ENCODE measurements around the gene SLC38A8.

Gene SLC38A8

GRCh38 chr16:84067640-84068039 is 25.0 kb upstream of the SLC38A8 start:
- ChIA-PET POLR2A (no interaction called here), CTCF (no interaction called here)
- DNase-seq (ENCODE audit: extremely low spot score): no peak
- no peak for TF ChIP-seq FOXK2 (IDR thresholded peaks at IDR 0.05)

- no peak for TF ChIP-seq FOXA1 (IDR thresholded peaks at IDR 0.05)
- DNase-seq (ENCODE audit: extremely low spot score): peak; percentile 56
- POLR2A ChIA-PET: no interaction called here
- CTCF ChIA-PET: interaction anchor here (0.5 to 4.5 kb wide), 17 partner anchors 12 to 411 kb away, joined by 3 to 34 read pairs (median 3); partner anchors contain the start of genes OSGIN1 and TAF1C
Measured at GRCh38 chr16:84065536-84066132, 23.0 kb upstream of the SLC38A8 start.

GRCh38 chr16:84063980-84064379 is 21.4 kb upstream of the SLC38A8 start:
- TF ChIP-seq ARNT (IDR thresholded peaks at IDR 0.05): no peak
- TF ChIP-seq FOXM1 (IDR thresholded peaks at IDR 0.05; ENCODE audit: borderline replicate concordance): no peak
- TF ChIP-seq L3MBTL2 (conservative IDR thresholded peaks at IDR 0.05): no peak
- TF ChIP-seq SUZ12 (IDR thresholded peaks at IDR 0.05): no peak
- TF ChIP-seq PKNOX1 (IDR thresholded peaks at IDR 0.05): no peak
- no peak for TF ChIP-seq LEF1 (IDR thresholded peaks at IDR 0.05; ENCODE audit: borderline replicate concordance)
- no peak for TF ChIP-seq NFRKB (IDR thresholded peaks at IDR 0.05)
- TF ChIP-seq SP1 (IDR thresholded peaks at IDR 0.05): no peak
- TF ChIP-seq ZNF384 (IDR thresholded peaks at IDR 0.05): no peak
- TF ChIP-seq TARDBP (IDR thresholded peaks at IDR 0.05): no peak
- TF ChIP-seq HDGF (IDR thresholded peaks at IDR 0.05; ENCODE audit: borderline replicate concordance): no peak
- no peak for TF ChIP-seq ELF4 (IDR thresholded peaks at IDR 0.05)
- ChIA-PET CTCF (interaction anchor here (1.9 to 4.5 kb wide), 2 partner anchors 107 to 110 kb away, joined by 6 to 34 read pairs; no protein-coding TSS in a partner anchor), POLR2A (no interaction called here)
- DNase-seq (ENCODE audit: extremely low spot score): no peak

GRCh38 chr16:84062734-84063640 is 20.4 kb upstream of the SLC38A8 start:
- CTCF ChIA-PET: interaction anchor here (0.6 to 4.5 kb wide), 6 partner anchors 9 to 153 kb away, joined by 3 to 34 read pairs (median 4); no protein-coding TSS in a partner anchor
- POLR2A ChIA-PET: no interaction called here
- TF ChIP-seq HDGF (IDR thresholded peaks at IDR 0.05; ENCODE audit: borderline replicate concordance): peak; percentile 73; the same call in 1 of the 2 replicates
- no peak for TF ChIP-seq FOXM1 (IDR thresholded peaks at IDR 0.05; ENCODE audit: borderline replicate concordance)
- peak; percentile 88 for DNase-seq (ENCODE audit: extremely low spot score)

GRCh38 chr16:84061236-84061819 is 18.7 kb upstream of the SLC38A8 start:
- TF ChIP-seq PKNOX1 (IDR thresholded peaks at IDR 0.05) (no peak), ZNF384 (IDR thresholded peaks at IDR 0.05) (no peak), SP1 (IDR thresholded peaks at IDR 0.05) (no peak), ARNT (IDR thresholded peaks at IDR 0.05) (no peak), NFRKB (IDR thresholded peaks at IDR 0.05) (no peak), LEF1 (IDR thresholded peaks at IDR 0.05; ENCODE audit: borderline replicate concordance) (no peak), FOXK2 (IDR thresholded peaks at IDR 0.05) (no peak), FOXM1 (IDR thresholded peaks at IDR 0.05; ENCODE audit: borderline replicate concordance) (no peak), TARDBP (IDR thresholded peaks at IDR 0.05) (no peak), SUZ12 (IDR thresholded peaks at IDR 0.05) (no peak), FOXA1 (IDR thresholded peaks at IDR 0.05) (no peak), HDGF (IDR thresholded peaks at IDR 0.05; ENCODE audit: borderline replicate concordance) (no peak), CTBP1 (IDR thresholded peaks at IDR 0.05; ENCODE audit: borderline replicate concordance) (no peak), L3MBTL2 (conservative IDR thresholded peaks at IDR 0.05) (no peak), ELF4 (IDR thresholded peaks at IDR 0.05) (no peak), BHLHE40 (IDR thresholded peaks at IDR 0.05; ENCODE audit: borderline replicate concordance) (no peak)
- DNase-seq (ENCODE audit: extremely low spot score): no peak
- CTCF ChIA-PET: interaction anchor here (0.7 kb wide), 1 partner anchor 790 kb away, joined by 3 read pairs; no protein-coding TSS in a partner anchor
- POLR2A ChIA-PET: no interaction called here

- no peak for TF ChIP-seq L3MBTL2 (conservative IDR thresholded peaks at IDR 0.05)
- TF ChIP-seq ARNT (IDR thresholded peaks at IDR 0.05): no peak
- no peak for TF ChIP-seq ELF4 (IDR thresholded peaks at IDR 0.05)
- no peak for DNase-seq (ENCODE audit: extremely low spot score)
- ChIA-PET CTCF (interaction anchor here (0.7 kb wide), 1 partner anchor 791 kb away, joined by 3 read pairs; no protein-coding TSS in a partner anchor), POLR2A (no interaction called here)
Measured at GRCh38 chr16:84059946-84060901, 17.6 kb upstream of the SLC38A8 start.
